K562 (cell line): ENCODE results near the gene DBP. TPM values are rescaled to one million over a fixed set of nuclear protein-coding genes. Genes with fewer than 3 reads are reported as not detected.

Source experiments
- CHD2 ChIP-seq: IDR thresholded peaks from 2 replicates; pipeline ENCODE4 v1.6.1; 2011; ENCODE audit warnings: low read depth, low read length
- ESRRB ChIP-seq: fragments of 250-450 bp; sonication (Bioruptor Pico); IDR thresholded peaks from 2 replicates; pipeline ENCODE4 v1.5.0; 2020; ENCODE audit warnings: mild to moderate bottlenecking, moderate library complexity, borderline replicate concordance
- FOXM1 ChIP-seq, 2 experiments: fragments of 450-650 bp in 1 of 2; sonication (generic) in 1 of 2; formaldehyde crosslinking in 1 of 2; IDR thresholded peaks; 2 replicates each; pipeline versions ENCODE4 v1.6.1 to v1.9.0; 2017 to 2022; ENCODE audit warnings: low read depth in 2 of 2, mild to moderate bottlenecking in 2 of 2, missing genetic modification reagents in 1 of 2, moderate library complexity in 1 of 2
- FOXP4 ChIP-seq: sonication (generic); formaldehyde crosslinking; IDR thresholded peaks from 2 replicates; pipeline ENCODE4 v1.8.0; 2022; ENCODE audit warnings: mild to moderate bottlenecking, missing genetic modification reagents, borderline replicate concordance
- GTF3C2 ChIP-seq: IDR thresholded peaks from 3 replicates; pipeline ENCODE4 v1.6.1; 2011; ENCODE audit warnings: borderline replicate concordance, mild to moderate bottlenecking, moderate library complexity; ENCODE audit not compliant: insufficient read length; ENCODE audit errors: extremely low read depth
- NEUROD1 ChIP-seq: fragments of 150-350 bp; IDR thresholded peaks from 2 replicates; pipeline ENCODE4 v1.6.1; 2014; ENCODE audit warnings: borderline replicate concordance, low read length, low read depth; ENCODE audit not compliant: partially characterized antibody
- NFE2L1 ChIP-seq: fragments of 450-650 bp; IDR thresholded peaks from 2 replicates; pipeline ENCODE4 v1.6.1; 2016; ENCODE audit warnings: missing genetic modification characterization, low read depth, mild to moderate bottlenecking, missing compliant biosample characterization, moderate library complexity, borderline replicate concordance
- NRF1 ChIP-seq, 2 experiments: fragments of 450-650 bp; IDR thresholded peaks in 1 of 2; conservative IDR thresholded peaks in 1 of 2; 2 replicates each; pipeline ENCODE4 v1.6.1; 2014; ENCODE audit warnings: mild to moderate bottlenecking in 2 of 2
- PTBP1 ChIP-seq: fragments of 200-400 bp; formaldehyde crosslinking; IDR thresholded peaks from 2 replicates; pipeline ENCODE4 v1.6.1; 2017; ENCODE audit warnings: low read depth, low read length
- TEAD4 ChIP-seq, 2 experiments: sonication (generic) in 1 of 2; formaldehyde crosslinking in 1 of 2; IDR thresholded peaks; 2 replicates each; pipeline versions ENCODE4 v1.6.1 to v1.8.0; 2012 to 2022; ENCODE audit warnings: borderline replicate concordance in 1 of 2, inconsistent platforms in 1 of 2, low read length in 1 of 2, mild to moderate bottlenecking in 1 of 2, missing genetic modification reagents in 1 of 2
- ZBTB12 ChIP-seq: fragments of 250-450 bp; sonication (Bioruptor Pico); IDR thresholded peaks from 2 replicates; pipeline ENCODE4 v1.4.0; 2020
- ZKSCAN1 ChIP-seq: fragments of 150-350 bp; IDR thresholded peaks from 2 replicates; pipeline ENCODE4 v1.6.1; 2016; ENCODE audit warnings: low read depth, low read length
- ZNF12 ChIP-seq: sonication (generic); formaldehyde crosslinking; IDR thresholded peaks from 2 replicates; pipeline ENCODE4 v1.4.0; 2020; ENCODE audit warnings: mild to moderate bottlenecking, missing genetic modification reagents
- ZNF143 ChIP-seq: sonication (generic); formaldehyde crosslinking; IDR thresholded peaks from 2 replicates; pipeline ENCODE4 v1.9.0; 2022; ENCODE audit warnings: mild to moderate bottlenecking, missing genetic modification reagents
- polyA plus RNA-seq, 8 experiments: library from polyadenylated mRNA; depleted of rRNA in 4 of 8; stranded (reverse) in 5 of 8; unstranded in 3 of 8; fragments of >200 nt; fragmentation: Nextera tagmentation in 2 of 8; fragmentation: Illumina TruSeq in 1 of 8; extraction: Ambion mirVana in 2 of 8; extraction: Trizol in 1 of 8; gene quantifications; 2 replicates each; pipeline versions ENCODE4 v1.2.1 to v1.2.3, GENCODE V29; 2011 to 2014; ENCODE audit warnings: inconsistent platforms in 1 of 8, missing spikeins in 1 of 8
- total RNA-seq, 7 experiments: library from RNA; depleted of rRNA in 6 of 7; stranded (reverse); fragments of >200 nt in 6 of 7; fragmentation: Illumina TruSeq in 2 of 7; extraction: Trizol in 2 of 7; gene quantifications; 2 replicates each; pipeline versions ENCODE4 v1.2.1 to v1.2.3, GENCODE V29; 2011 to 2021; ENCODE audit warnings: low replicate concordance in 1 of 7

The DBP gene
- total and polyA plus RNA-seq, 9 of the 15 experiments (the other 6 are each of a cell fraction or from before 2014, with no cell fraction given), result 0.25 to 5.5 (median 1.8) TPM

- TF ChIP-seq FOXP4 (CRISPR knock-in tag), result 0 out of 2 replicates have a peak, but pooled peaks have one; percentile 67
- TF ChIP-seq ZKSCAN1, result no peak; the same call in none of the 2 replicates
- peak; percentile 56 for TF ChIP-seq NEUROD1
- peak; percentile 87 to 89 for TF ChIP-seq NRF1 (conservative IDR thresholded peaks at IDR 0.05 in 1 of 2, IDR thresholded peaks at IDR 0.05 in 1 of 2)
- no peak for TF ChIP-seq PTBP1
- TF ChIP-seq NFE2L1 (tag), result no peak
- TF ChIP-seq ZBTB12 (CRISPR knock-in tag), result peak; percentile 99
- TF ChIP-seq CHD2, result peak; percentile 35; the same call in 1 of the 2 replicates
- no peak for TF ChIP-seq TEAD4 (IDR thresholded peaks at IDR 0.05; ENCODE audit: low read length)
- TF ChIP-seq TEAD4 (CRISPR knock-in tag; IDR thresholded peaks at IDR 0.05; ENCODE audit: borderline replicate concordance), result no peak
- TF ChIP-seq FOXM1 (IDR thresholded peaks at IDR 0.05; ENCODE audit: low read depth), result peak; percentile 49
- TF ChIP-seq FOXM1 (CRISPR knock-in tag; IDR thresholded peaks at IDR 0.05; ENCODE audit: low read depth), result no peak
- TF ChIP-seq ESRRB (CRISPR knock-in tag), result no peak
- TF ChIP-seq ZNF12, result no peak; the same call in 1 of the 2 replicates
- TF ChIP-seq GTF3C2, result no peak
- no peak for TF ChIP-seq ZNF143 (CRISPR knock-in tag)
These were observed 18.1 kb downstream of the DBP start, which contains the start of the genes RPL18 and SPHK2 (continued) for GRCh38 chr19:48618916-48619691.
